DMS 273 (cell line): Measurements from ENCODE around the gene RNF2.
"Not testable (repeated sequence)": the region's sequence is repeated elsewhere in the genome, so short reads cannot be mapped to it uniquely, and the experiment has no call there.

Experiments used
- DNase-seq: peaks from one replicate; lab custom pipeline; 2025; ENCODE audit not compliant: unreplicated experiment; lab: John Stamatoyannopoulos, UW

RNF2 gene

GRCh38 chr1:185044981-185045813, at the start of gene RNF2:
Gene RNF2 (plus strand): TSS chr1:185045558. CDS start chr1:185087554, 41,996 bp downstream.
- peak; percentile 95 for DNase-seq

DNA sequence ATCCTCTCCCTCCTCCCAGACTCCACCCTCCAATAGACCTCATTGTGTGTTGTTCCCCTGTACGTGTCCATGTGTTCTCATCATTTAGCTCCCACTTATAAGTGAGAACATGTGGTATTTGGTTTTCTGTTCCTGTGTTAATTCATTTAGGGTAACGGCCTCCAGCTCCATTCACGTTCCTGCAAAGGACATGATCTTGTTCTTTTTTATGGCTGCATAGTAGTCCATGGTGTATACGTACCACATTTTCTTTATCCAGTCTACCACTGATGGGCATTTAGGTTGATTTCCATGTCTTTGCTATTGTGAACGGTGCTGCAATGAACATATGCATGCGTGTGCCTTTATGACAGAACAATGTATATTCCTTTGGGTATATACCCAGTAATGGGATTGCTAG, 45.4 kb upstream of the RNF2 start:
- not testable (repeated sequence) for DNase-seq

DNA sequence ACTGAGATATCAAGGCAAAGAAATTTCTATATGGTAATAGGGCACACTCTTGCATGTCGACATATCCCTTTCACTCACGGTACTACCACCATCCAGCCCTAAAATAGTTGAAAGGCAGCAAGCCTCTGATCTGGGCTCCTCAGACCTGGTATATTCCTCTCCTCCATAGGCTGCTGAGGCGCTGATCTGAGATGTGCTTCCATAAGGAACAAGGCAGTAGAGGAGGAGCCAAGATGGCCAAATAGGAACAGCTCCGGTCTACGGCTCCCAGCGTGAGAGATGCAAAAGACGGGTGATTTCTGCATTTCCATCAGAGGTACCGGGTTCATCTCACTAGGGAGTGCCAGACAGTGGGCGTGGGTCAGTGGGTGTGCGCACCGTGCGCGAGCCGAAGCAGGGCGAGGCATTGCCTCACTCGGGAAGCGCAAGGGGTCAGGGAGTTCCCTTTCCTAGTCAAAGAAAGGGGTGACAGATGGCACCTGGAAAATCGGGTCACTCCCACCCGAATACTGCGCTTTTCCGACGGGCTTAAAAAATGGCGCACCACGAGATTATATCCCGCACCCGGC, 44.0 kb upstream of the RNF2 start:
- DNase-seq = not testable (repeated sequence)

GRCh38 chr1:185008838-185009237, 36.5 kb upstream of the RNF2 start:
- no peak for DNase-seq

DNA sequence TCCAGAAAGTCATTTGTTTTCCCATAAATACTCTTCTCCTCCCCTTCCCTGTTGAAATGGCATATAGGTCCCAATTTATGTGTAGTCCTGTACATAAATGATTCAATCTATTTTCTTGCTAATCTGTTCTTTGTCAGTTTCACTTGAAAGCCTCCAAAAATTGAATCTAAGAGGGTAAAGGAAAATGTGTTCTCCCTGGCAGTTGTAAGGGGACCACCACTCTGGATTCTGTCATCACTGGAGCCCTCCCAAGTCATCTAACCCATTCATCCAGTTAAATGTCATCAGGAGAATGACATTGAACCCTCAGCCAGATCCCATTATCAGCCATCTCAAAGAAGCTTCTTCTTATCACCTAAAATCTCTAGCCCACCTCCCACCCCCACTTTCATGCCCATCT, 35.0 kb upstream of the RNF2 start:
- no peak for DNase-seq

DNA sequence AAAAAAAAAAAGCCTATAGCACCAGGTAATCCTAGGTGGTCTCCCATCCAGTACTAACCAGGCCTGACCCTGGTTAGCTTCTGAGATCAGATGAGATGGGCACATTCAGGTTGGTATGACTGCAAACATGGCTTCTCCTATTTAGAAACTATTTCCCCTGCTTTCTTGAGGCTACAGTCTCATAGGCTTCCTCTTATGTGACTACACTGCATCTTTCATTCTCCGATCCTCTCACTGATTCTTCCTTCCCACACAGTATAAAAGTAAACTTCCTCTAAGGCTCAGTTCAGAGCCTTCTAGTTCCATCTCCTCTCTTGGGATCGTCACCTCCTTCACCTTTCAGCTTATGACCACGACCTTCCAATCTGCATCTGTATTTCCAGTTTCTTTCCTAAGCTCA, 30.4 kb upstream of the RNF2 start:
- no peak for DNase-seq

- no peak for DNase-seq
These were observed 29.7 kb upstream of the RNF2 start for GRCh38 chr1:185015631-185016030.

- no peak for DNase-seq
These were observed 28.5 kb upstream of the RNF2 start for GRCh38 chr1:185016880-185017279.

GRCh38 chr1:185017338-185017737, 28.0 kb upstream of the RNF2 start:
- no peak for DNase-seq

- DNase-seq = peak; percentile 12
These were observed 27.4 kb upstream of the RNF2 start for GRCh38 chr1:185017966-185018365.

- DNase-seq = no peak
These were observed 18.0 kb upstream of the RNF2 start for GRCh38 chr1:185027252-185027882.

DNA sequence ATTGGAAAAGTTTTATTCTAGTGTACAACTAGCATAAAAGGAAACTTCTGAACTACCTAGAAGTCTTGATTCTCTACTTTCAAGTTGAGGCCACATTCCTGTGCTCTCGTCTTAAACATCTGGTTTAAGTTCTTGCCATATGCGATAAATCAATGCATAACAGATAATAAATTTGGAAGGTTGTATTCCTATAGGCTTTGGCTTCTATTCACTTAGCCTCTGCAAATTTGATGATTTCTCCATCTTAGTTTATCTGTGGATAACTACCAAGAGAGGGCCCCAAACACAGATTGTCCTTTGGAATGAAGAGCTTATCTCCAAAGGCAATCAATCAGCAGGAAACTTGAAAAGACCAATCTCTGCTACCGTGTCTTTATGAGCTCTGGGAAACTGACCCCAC, 11.7 kb upstream of the RNF2 start:
- DNase-seq = no peak

DNA sequence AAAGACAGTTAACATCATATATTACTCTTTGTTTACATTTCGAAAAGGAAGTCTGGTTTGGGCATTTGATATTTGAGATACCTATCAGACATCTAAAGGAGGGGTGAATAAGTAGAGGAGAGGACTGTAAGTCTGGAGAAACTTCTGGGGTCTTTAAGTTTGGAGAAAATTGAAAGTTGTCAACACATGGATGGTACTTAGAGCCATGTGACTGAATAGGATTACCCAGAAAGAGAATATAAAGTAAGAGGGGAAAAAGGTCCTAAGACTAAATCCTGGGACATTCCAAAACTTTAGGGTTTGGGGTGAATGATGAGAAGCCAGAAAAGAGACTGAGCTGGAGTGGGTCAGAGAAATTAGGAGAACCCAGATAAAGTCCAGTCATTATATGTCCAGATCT, 10.1 kb upstream of the RNF2 start:
- no peak for DNase-seq

GRCh38 chr1:185038813-185039376, 6.5 kb upstream of the RNF2 start:
- DNase-seq = no peak

- no peak for DNase-seq
These were observed 5.5 kb upstream of the RNF2 start for GRCh38 chr1:185039726-185040407.

DNA sequence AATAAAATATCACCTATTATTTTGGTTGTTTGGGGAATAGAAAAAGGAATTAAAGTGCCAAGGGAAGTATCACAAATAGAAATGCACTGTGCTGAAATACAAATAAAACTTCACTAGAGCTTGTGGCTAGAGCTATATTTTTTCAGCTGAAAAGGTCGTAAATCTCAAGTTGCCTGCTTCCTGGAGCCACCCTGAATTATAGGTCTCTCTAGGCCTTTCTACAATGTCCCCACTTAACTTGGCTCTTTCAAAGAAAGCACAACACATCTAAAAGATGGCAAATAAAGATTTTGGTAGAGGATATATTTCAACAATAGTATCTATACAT, 5.0 kb upstream of the RNF2 start:
- no peak for DNase-seq

DNA sequence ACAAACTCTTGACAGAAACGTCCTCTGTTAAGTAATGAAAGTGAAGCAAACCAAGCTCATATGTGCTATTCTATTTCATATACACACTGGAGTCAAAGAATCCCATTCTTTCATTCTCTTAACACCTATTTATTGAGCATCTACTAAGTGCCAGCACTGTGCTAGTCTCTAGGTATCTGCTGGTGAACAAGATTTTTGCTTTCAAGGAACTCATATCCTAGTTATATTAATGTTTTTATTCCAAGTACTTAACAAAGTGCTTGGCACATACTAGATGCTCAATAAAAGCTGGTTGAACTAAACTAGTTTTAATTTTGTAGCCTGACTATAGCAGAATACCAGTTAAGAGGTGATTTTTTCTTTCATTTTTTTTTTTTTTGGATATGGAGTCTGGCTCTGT, 3.6 kb upstream of the RNF2 start:
- no peak for DNase-seq

DNA sequence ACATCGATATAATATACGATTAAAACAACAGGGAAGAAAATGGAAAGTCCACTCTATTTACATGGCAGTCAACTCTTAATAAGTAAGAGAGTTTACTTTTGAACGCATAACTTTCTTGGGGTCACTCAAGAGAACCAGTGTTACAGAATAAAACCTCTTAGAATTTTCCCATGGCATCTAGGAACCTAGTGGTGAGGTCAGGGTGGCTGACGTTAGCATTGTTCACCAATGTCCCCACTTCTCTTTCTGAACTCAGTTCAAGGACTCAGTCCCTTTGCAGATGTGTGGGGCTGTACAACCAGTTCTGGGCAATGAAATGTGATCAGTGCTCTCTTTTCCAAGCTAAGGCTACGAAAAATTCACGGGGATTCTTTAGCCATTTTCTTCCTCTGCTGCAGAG, 2.6 kb upstream of the RNF2 start:
- DNase-seq = no peak

- DNase-seq = no peak
These were observed 971 bp upstream of the RNF2 start for GRCh38 chr1:185044387-185044786.

DNA sequence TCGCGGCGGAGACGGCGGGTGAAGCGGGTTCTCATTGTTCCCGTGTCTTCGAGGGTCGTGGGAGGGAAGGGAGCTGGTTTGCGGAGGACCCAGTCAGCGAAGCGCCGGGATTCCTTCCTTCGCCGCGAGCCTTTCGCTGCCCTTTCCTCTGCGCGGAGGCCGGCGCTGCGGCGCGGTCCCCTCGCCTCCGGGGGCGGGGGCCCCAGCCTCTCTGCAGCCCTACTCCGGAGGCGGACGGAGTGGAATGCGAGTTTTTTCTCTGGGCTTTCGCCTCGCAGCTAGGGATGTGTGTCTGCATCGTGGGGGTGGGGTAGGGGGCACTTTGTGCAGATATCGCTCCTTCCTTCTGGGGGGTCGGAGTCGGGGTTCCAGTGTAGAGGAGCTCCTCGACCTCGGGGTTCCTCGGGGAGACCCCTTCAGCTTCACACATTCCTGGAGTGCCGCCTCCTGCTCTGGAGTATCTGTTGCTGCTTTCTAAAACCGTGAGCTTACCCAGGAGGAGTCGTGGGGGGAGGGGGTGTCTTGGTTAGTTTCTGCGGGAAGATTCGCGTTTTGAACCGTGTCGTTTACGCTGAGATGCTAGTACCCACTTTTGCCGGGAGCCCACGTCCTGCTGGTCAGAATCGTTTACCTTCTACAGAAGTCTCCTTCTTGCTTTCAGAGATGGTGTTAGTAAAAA, 595 bp downstream of the RNF2 start:
- peak; percentile 75 for DNase-seq

- no peak for DNase-seq
These were observed 1.3 kb downstream of the RNF2 start for GRCh38 chr1:185046668-185047067.
